Progenitor cell of endocrine pancreas (in vitro differentiated cells): ENCODE results near the gene GDF7. TPM values are rescaled to one million over a fixed set of nuclear protein-coding genes. Genes with fewer than 3 reads are reported as not detected.

Experiments used
- DNase-seq: peaks from one replicate; pipeline ENCODE4 v3.0.0; 2021; ENCODE audit warnings: low spot score; ENCODE audit not compliant: unreplicated experiment
- H3K27ac Mint-ChIP-seq: 2 replicates; pipeline ENCODE4 v1.8.0; 2021; ENCODE audit warnings: mild to moderate bottlenecking, moderate library complexity, mixed read lengths
- H3K27me3 Mint-ChIP-seq: 2 replicates; pipeline ENCODE4 v1.8.0; 2021; ENCODE audit warnings: mixed read lengths
- H3K36me3 Mint-ChIP-seq: 2 replicates; pipeline ENCODE4 v1.8.0; 2022; ENCODE audit warnings: mixed read lengths; ENCODE audit not compliant: insufficient read depth
- H3K4me1 Mint-ChIP-seq: 2 replicates; pipeline ENCODE4 v1.8.0; 2021; ENCODE audit warnings: low read depth, mixed read lengths
- H3K4me3 Mint-ChIP-seq: 2 replicates; pipeline ENCODE4 v1.8.0; 2021; ENCODE audit warnings: low read depth, mild to moderate bottlenecking, moderate library complexity, mixed read lengths
- H3K9me3 Mint-ChIP-seq: 2 replicates; pipeline ENCODE4 v1.8.0; 2021; ENCODE audit warnings: low read depth, mixed read lengths
- total RNA-seq: library from RNA; stranded (reverse); gene quantifications from 2 replicates; pipeline ENCODE4 v1.2.1, GENCODE V29; 2021
- TF ChIP-seq, protein P1 (sequence below): fragments of 200-600 bp; sonication (generic); IDR thresholded peaks from one replicate; pipeline ENCODE4 v1.5.0; 2021; ENCODE audit warnings: antibody characterized with exemption, mild to moderate bottlenecking; ENCODE audit not compliant: unreplicated experiment

Gene GDF7
- total RNA-seq, 1 donor from 2014 or later: 0.17 TPM

- H3K9me3 Mint-ChIP-seq: no peaks in the 10 kb centered on the region
- TF ChIP-seq, protein P1, sequence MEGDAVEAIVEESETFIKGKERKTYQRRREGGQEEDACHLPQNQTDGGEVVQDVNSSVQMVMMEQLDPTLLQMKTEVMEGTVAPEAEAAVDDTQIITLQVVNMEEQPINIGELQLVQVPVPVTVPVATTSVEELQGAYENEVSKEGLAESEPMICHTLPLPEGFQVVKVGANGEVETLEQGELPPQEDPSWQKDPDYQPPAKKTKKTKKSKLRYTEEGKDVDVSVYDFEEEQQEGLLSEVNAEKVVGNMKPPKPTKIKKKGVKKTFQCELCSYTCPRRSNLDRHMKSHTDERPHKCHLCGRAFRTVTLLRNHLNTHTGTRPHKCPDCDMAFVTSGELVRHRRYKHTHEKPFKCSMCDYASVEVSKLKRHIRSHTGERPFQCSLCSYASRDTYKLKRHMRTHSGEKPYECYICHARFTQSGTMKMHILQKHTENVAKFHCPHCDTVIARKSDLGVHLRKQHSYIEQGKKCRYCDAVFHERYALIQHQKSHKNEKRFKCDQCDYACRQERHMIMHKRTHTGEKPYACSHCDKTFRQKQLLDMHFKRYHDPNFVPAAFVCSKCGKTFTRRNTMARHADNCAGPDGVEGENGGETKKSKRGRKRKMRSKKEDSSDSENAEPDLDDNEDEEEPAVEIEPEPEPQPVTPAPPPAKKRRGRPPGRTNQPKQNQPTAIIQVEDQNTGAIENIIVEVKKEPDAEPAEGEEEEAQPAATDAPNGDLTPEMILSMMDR: no peak
- H3K36me3 Mint-ChIP-seq: no peaks in the 10 kb centered on the region
- no peak for DNase-seq
- no peak overlapping the region for H3K4me3 Mint-ChIP-seq
- H3K27me3 Mint-ChIP-seq: peaks cover 34% of the 10 kb centered on the region
- H3K27ac Mint-ChIP-seq: no peak overlapping the region
- H3K4me1 Mint-ChIP-seq: peaks cover 7% of the 10 kb centered on the region
Measured at GRCh38 chr2:20652673-20653575, 14.0 kb upstream of the GDF7 start.

DNA sequence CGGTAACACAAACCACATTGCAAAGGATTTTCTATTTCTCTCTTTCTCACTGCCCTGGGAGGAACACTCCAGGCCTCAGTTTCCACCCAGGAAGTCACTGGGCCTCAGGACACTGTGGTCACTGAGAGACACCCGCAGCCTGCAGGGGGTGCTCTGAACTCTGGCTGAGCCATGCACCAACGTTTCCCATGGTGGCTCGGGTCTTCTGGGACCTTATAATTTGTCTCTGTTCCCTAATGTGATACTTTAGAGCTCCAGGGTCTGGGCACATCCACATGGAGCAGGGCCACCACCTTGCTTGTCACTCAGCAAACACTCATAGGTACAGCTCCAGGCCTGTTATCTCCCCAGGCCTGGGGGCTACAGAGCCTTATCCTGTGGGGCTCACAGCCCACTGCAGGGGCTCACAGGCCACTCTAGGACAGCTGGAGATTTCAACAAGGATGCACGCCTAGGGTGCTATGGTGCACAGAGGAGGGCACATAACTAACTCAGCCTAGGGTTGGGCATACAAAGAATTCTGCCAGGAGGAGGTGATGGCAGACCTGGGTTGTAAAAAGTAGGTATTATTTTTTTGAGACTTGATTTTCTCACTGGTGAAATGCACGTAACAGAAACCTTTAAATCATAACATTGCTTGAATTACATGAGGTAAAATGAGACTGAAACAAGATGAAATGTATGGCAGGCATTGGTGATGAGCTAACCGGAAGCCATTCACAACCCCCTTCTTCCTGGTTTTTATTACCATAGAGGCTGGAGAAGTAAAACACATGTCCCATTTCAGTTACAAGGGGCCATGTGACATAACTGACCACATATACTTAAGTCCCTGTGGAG, 13.0 kb upstream of the GDF7 start:
- DNase-seq: no peak
- no peak overlapping the region for H3K4me3 Mint-ChIP-seq

GRCh38 chr2:20654535-20654813, 12.5 kb upstream of the GDF7 start:
- no peak overlapping the region for H3K27ac Mint-ChIP-seq
- H3K36me3 Mint-ChIP-seq: no peaks in the 10 kb centered on the region
- TF ChIP-seq, protein P1: no peak
- DNase-seq: no peak
- peaks cover 7% of the 10 kb centered on the region for H3K4me1 Mint-ChIP-seq
- H3K9me3 Mint-ChIP-seq: no peaks in the 10 kb centered on the region
- H3K27me3 Mint-ChIP-seq: peaks cover 43% of the 10 kb centered on the region
- no peak overlapping the region for H3K4me3 Mint-ChIP-seq

More for the DNA sequence above, 13.0 kb upstream of the GDF7 start:
- TF ChIP-seq, protein P1: no peak
- no peaks in the 10 kb centered on the region for H3K9me3 Mint-ChIP-seq
- H3K27me3 Mint-ChIP-seq: peaks cover 41% of the 10 kb centered on the region
- no peak overlapping the region for H3K27ac Mint-ChIP-seq
- no peaks in the 10 kb centered on the region for H3K36me3 Mint-ChIP-seq
- peaks cover 7% of the 10 kb centered on the region for H3K4me1 Mint-ChIP-seq

DNA sequence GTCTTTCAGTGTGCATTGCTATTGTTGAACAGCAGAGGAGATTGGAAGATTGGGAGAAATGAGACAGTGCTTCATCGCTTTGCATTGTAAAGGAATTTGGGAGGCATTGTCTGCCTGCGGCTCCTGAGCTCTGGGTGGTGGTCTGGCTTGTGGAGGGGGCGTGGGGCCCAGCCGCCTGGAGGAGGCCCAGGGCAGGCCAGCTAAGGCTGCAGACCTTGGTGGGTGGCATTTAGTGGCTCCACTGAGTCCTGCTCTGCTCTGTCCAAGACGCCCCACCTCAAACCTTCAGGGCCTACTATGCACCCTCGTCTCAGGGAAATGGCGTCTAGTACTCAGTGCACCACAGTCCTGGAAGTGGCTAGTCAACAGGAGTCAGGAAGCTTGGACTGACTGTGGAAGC, 10.4 kb upstream of the GDF7 start:
- Mint-ChIP-seq H3K9me3 (no peaks in the 10 kb centered on the region), H3K27me3 (peaks cover 60% of the 10 kb centered on the region), H3K36me3 (no peaks in the 10 kb centered on the region), H3K4me1 (peaks cover 1% of the 10 kb centered on the region), H3K27ac (no peak overlapping the region), H3K4me3 (no peak overlapping the region)
- no peak for DNase-seq
- TF ChIP-seq, protein P1: no peak

DNA sequence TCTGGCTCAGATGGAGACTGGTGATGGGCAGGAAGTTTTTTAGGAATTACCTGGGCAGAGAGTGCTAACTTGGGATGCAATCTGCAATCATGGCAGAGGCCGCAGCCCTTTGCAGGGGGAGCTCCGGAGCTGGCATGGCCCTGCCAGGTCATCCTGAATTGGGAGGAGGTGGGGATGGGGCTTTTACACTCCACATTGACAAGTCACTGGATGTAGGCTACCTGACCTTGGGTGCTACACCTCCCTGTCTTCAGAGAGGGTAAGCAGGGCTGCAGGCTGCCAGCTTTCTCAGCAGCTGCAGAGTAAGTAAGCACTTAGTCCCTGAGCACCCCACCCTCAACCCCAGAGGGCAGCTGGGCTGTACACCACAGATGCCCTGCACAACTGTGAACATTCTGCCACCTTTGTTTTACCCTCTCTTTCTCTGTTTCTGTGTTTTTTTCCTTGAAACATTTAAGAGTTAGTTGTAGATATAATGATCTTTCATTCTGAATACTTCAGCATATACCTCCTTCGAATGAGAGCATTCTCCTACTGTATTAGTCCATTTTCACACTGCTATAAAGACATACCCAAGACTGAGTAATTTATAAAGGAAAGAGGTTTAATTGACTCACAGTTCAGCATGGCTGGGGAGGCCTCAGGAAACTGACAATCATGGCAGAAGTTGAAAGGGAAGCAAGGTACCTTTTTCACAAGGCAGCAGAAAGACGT, 9.3 kb upstream of the GDF7 start:
- no peak overlapping the region for H3K4me3 Mint-ChIP-seq
- no peaks in the 10 kb centered on the region for H3K9me3 Mint-ChIP-seq
- TF ChIP-seq, protein P1: no peak
- no peak for DNase-seq
- peak overlapping the region; percentile 22 for H3K27ac Mint-ChIP-seq
- no peaks in the 10 kb centered on the region for H3K36me3 Mint-ChIP-seq
- peaks cover 67% of the 10 kb centered on the region for H3K27me3 Mint-ChIP-seq
- H3K4me1 Mint-ChIP-seq: no peaks in the 10 kb centered on the region
